Measurements from ENCODE around the gene TPP2.
A peak's percentile ranks its signal among the peaks of the same experiment; 100 is the strongest.

Gene TPP2

DNA sequence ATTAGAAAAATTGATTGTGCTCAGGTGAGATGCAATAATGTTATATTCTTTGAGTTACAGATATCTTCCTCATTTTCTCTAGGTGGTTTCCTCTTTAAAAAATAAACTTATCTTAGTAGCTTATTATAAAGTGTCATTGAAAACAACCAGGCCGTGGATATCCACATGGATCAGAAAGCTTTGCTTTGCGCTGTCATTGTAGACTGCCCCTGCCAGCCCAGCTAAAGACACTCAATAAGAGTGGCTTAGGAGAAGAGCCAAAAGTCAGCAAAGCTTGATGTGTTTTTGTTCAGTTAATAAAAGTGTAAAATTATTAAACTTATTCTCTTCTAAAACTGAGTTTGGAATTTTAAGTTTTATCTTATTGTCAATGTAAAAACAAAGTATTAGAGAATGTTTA lies 34.4 kb downstream of the TPP2 start:
- DNase-seq: no peak
- TF ChIP-seq, protein P1, sequence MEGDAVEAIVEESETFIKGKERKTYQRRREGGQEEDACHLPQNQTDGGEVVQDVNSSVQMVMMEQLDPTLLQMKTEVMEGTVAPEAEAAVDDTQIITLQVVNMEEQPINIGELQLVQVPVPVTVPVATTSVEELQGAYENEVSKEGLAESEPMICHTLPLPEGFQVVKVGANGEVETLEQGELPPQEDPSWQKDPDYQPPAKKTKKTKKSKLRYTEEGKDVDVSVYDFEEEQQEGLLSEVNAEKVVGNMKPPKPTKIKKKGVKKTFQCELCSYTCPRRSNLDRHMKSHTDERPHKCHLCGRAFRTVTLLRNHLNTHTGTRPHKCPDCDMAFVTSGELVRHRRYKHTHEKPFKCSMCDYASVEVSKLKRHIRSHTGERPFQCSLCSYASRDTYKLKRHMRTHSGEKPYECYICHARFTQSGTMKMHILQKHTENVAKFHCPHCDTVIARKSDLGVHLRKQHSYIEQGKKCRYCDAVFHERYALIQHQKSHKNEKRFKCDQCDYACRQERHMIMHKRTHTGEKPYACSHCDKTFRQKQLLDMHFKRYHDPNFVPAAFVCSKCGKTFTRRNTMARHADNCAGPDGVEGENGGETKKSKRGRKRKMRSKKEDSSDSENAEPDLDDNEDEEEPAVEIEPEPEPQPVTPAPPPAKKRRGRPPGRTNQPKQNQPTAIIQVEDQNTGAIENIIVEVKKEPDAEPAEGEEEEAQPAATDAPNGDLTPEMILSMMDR (IDR thresholded peaks at IDR 0.05; ENCODE audit: low read depth, low read length, missing control alignments): no peak
- no peaks in the 10 kb centered on the region for H3K27me3 ChIP-seq (replicated peaks)
- in situ Hi-C loops (cut with HindIII; ENCODE audit: low pct_ligation_motif_present, low sequenced_read_pairs): no loop called here
- peaks cover 48% of the 10 kb centered on the region for H3K36me3 ChIP-seq (replicated peaks)
- H3K27ac ChIP-seq: no peak overlapping the region
- no peak overlapping the region for H3K4me3 ChIP-seq (ENCODE audit: low read depth, low read length)

DNA sequence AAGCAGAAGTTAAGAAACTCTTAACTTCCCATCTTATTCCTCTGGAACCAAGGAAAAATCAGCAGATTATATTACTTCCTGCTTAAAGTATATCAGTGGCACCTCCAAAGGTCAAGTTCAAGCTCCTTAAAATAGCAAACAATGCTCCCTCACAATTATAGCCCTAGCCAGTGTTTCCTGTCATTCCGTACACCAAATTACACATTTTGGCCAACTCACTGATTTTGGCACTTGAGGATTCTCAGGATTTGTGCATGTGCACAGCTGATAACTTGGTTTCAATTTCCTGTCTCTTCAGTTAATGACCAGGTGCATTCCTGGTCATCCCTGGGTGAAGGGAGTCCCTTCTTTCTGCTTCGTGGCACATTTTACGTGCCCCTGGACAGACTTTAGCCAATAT lies 42.0 kb downstream of the TPP2 start:
- Histone ChIP-seq H3K27ac (no peak overlapping the region), H3K27me3 (replicated peaks) (no peaks in the 10 kb centered on the region), H3K36me3 (replicated peaks) (peaks cover 62% of the 10 kb centered on the region), H3K4me3 (ENCODE audit: low read depth, low read length) (no peak overlapping the region)
- DNase-seq: no peak
- in situ Hi-C loops (cut with HindIII; ENCODE audit: low pct_ligation_motif_present, low sequenced_read_pairs): no loop called here
- TF ChIP-seq, protein P1 (IDR thresholded peaks at IDR 0.05; ENCODE audit: low read depth, low read length, missing control alignments): no peak

DNA sequence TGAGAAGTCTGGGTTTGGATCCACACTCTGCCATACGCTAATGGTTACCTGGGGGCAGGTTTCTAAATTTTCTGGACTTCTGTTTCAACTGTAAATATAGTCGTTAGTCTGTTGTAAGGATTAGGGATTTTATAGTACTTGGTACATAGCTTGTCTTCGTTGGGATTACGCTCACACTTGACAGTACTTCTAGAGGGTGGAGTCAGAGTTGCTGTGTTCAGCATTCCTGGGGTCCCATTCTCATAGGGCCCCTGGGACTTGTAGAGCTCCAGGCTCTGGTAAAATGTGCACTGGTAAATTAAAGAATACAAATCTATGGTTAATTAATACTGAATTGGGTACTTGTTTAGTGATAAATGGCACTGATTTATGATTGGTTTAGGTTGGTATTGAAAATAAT lies 45.2 kb downstream of the TPP2 start:
- in situ Hi-C loops (cut with HindIII; ENCODE audit: low pct_ligation_motif_present, low sequenced_read_pairs): no loop called here
- H3K4me3 ChIP-seq (ENCODE audit: low read depth, low read length): no peak overlapping the region
- TF ChIP-seq, protein P1 (IDR thresholded peaks at IDR 0.05; ENCODE audit: low read depth, low read length, missing control alignments): no peak
- peaks cover 40% of the 10 kb centered on the region for H3K36me3 ChIP-seq (replicated peaks)
- DNase-seq: no peak
- no peak overlapping the region for H3K27ac ChIP-seq
- H3K27me3 ChIP-seq (replicated peaks): no peaks in the 10 kb centered on the region

DNA sequence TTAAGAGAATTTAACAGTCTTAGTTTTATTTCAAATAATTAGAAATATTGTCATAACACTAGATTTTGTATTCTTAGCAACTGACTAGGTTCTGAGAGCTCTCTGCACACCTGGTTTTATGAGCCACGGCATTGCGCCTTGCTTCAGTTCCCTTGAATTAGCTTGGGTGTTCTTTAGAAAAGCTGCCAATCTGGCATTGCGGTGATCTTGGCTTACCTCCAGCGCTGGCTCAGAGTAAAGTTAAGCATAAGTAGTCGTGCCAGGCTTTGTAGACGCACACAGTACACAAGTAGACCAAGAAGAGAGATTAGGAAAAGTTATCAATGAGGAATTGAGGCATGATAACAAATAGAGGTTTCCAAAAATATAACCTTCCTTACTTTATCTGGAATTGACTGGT lies 45.7 kb downstream of the TPP2 start:
- Histone ChIP-seq H3K36me3 (replicated peaks) (peaks cover 35% of the 10 kb centered on the region), H3K4me3 (ENCODE audit: low read depth, low read length) (no peak overlapping the region), H3K27ac (no peak overlapping the region), H3K27me3 (replicated peaks) (no peaks in the 10 kb centered on the region)
- TF ChIP-seq, protein P1 (IDR thresholded peaks at IDR 0.05; ENCODE audit: low read depth, low read length, missing control alignments): no peak
- no peak for DNase-seq
- in situ Hi-C loops (cut with HindIII; ENCODE audit: low pct_ligation_motif_present, low sequenced_read_pairs): no loop called here

DNA sequence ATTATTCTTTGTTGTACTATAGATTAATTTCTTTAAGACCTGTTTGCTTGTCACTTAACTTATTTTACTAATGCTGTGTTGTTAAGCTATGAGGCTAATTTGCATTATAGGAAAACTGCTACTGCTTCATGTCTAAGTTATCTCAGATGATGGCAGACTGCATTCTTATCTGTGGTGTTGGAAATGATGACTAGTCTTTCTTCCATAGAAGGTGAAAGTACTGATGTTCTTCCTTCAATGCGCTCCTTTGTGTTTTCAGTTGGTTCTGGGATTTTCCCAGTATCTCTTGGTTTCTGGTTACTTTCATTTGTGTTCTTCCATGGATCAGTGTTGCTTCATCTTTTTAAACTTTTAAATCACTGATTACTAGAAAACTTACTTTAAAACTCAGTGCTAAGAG lies 46.9 kb downstream of the TPP2 start:
- in situ Hi-C loops (cut with HindIII; ENCODE audit: low pct_ligation_motif_present, low sequenced_read_pairs): no loop called here
- TF ChIP-seq, protein P1 (IDR thresholded peaks at IDR 0.05; ENCODE audit: low read depth, low read length, missing control alignments): no peak
- no peak overlapping the region for H3K27ac ChIP-seq
- H3K4me3 ChIP-seq (ENCODE audit: low read depth, low read length): no peak overlapping the region
- no peaks in the 10 kb centered on the region for H3K27me3 ChIP-seq (replicated peaks)
- DNase-seq: peak; percentile 9
- H3K36me3 ChIP-seq (replicated peaks): peaks cover 25% of the 10 kb centered on the region

DNA sequence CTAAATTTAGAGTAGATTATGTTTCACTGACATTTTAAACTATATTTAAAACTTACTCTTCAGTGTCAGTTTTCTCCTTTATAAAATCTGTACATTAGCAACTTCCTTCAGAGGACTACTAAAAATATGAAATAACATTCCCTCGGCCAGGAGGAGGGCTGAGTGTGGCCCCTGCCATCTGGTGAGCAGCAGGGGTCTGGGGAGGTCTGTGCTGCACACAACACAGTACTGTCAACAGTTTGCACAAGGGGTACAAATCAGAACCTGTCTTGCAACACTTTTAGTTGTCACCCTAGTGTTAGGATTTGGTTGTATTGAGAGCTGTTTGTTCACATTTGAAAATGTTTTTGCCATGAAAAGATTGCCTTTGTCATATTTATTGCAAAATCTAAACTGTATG lies 48.9 kb downstream of the TPP2 start:
- H3K4me3 ChIP-seq (ENCODE audit: low read depth, low read length): no peak overlapping the region
- no peaks in the 10 kb centered on the region for H3K27me3 ChIP-seq (replicated peaks)
- TF ChIP-seq, protein P1 (IDR thresholded peaks at IDR 0.05; ENCODE audit: low read depth, low read length, missing control alignments): no peak
- peaks cover 15% of the 10 kb centered on the region for H3K36me3 ChIP-seq (replicated peaks)
- H3K27ac ChIP-seq: no peak overlapping the region
- in situ Hi-C loops (cut with HindIII; ENCODE audit: low pct_ligation_motif_present, low sequenced_read_pairs): no loop called here
- no peak for DNase-seq
